HFFc6 (cell line): ENCODE measurements around the gene CBLL1. TPM values are rescaled to one million over a fixed set of nuclear protein-coding genes. Genes with fewer than 3 reads are reported as not detected.

Experiments used
- DNase-seq: peaks from one replicate; pipeline ENCODE4 v3.0.0-alpha.2; 2018
- H3K27ac Mint-ChIP-seq: 2 replicates; pipeline ENCODE4 v1.8.0; 2020; ENCODE audit warnings: mild to moderate bottlenecking, mixed read lengths
- H3K27me3 Mint-ChIP-seq: 2 replicates; pipeline ENCODE4 v1.8.0; 2021; ENCODE audit warnings: mild to moderate bottlenecking, moderate library complexity, mixed read lengths; ENCODE audit not compliant: insufficient read depth
- H3K36me3 Mint-ChIP-seq: 2 replicates; pipeline ENCODE4 v1.8.0; 2021; ENCODE audit warnings: low read depth, mixed read lengths
- H3K4me1 Mint-ChIP-seq: 2 replicates; pipeline ENCODE4 v1.8.0; 2020; ENCODE audit warnings: low read depth, mixed read lengths
- H3K4me3 Mint-ChIP-seq: 2 replicates; pipeline ENCODE4 v1.8.0; 2020; ENCODE audit warnings: mild to moderate bottlenecking, moderate library complexity, mixed read lengths
- H3K9me3 Mint-ChIP-seq: 2 replicates; pipeline ENCODE4 v1.8.0; 2020; ENCODE audit warnings: mild to moderate bottlenecking, mixed read lengths
- CTCF ChIP-seq: fragments of 200-600 bp; sonication (generic); IDR thresholded peaks from 2 replicates; pipeline ENCODE4 v1.5.0; 2021; ENCODE audit warnings: antibody characterized with exemption, mild to moderate bottlenecking
- total RNA-seq, 6 experiments: library from RNA; stranded (reverse); fragmentation: NEBNext Ultra II Directional; extraction: Animal tissue kit (Norgen Biotek cat#: 25700); gene quantifications; 2 replicates in 1 of 6; 3 replicates in 5 of 6; pipeline ENCODE4 v1.2.3, GENCODE V29; 2021

The CBLL1 gene
- total RNA-seq, 6 experiments from 2014 or later, result 20.8 to 25.7 (median 23.5) TPM

DNA sequence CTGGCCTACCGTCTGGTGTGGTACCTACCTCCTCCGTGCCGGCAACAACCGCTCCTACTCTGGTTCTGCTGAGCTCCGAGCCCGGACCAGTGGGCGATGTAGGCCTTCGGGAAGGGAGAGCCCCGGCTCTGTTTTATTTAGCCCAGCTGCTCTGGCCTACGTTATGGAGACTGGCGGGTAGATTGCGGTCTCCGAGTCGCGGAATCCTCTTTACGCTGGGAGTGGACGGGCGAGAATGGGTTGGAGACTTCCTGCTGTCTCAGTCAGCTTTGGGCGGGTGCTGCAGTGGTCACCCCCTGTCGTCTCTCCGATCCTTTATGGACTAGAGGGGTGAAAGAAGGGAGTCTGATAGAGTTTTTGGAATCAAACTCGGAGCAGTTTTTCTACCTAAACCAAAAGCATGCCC lies 406 bp downstream of the CBLL1 start:
- Mint-ChIP-seq H3K4me3 (peak overlapping the region; percentile 96), H3K27ac (peak overlapping the region; percentile 100), H3K27me3 (no peaks in the 10 kb centered on the region; the same call in 1 of the 2 replicates), H3K36me3 (peaks cover 7% of the 10 kb centered on the region; the same call in 1 of the 2 replicates), H3K4me1 (peaks cover 44% of the 10 kb centered on the region), H3K9me3 (no peaks in the 10 kb centered on the region)
- TF ChIP-seq CTCF, result no peak
- no peak for DNase-seq

- Mint-ChIP-seq H3K36me3 (peaks cover 13% of the 10 kb centered on the region; the same call in 1 of the 2 replicates), H3K4me1 (peaks cover 44% of the 10 kb centered on the region), H3K27ac (peak overlapping the region; percentile 49), H3K4me3 (peak overlapping the region; percentile 96), H3K9me3 (no peaks in the 10 kb centered on the region), H3K27me3 (no peaks in the 10 kb centered on the region; the same call in 1 of the 2 replicates)
- TF ChIP-seq CTCF, result no peak
- DNase-seq, result no peak
Measured at GRCh38 chr7:107746006-107746405, 2.1 kb downstream of the CBLL1 start.

GRCh38 chr7:107751113-107751512 lies 7.2 kb downstream of the CBLL1 start:
- TF ChIP-seq CTCF, result no peak
- Mint-ChIP-seq H3K4me1 (peaks cover 17% of the 10 kb centered on the region), H3K4me3 (no peak overlapping the region), H3K36me3 (peaks cover 15% of the 10 kb centered on the region; the same call in 1 of the 2 replicates), H3K27me3 (no peaks in the 10 kb centered on the region), H3K27ac (no peak overlapping the region), H3K9me3 (no peaks in the 10 kb centered on the region)
- DNase-seq, result no peak

DNA sequence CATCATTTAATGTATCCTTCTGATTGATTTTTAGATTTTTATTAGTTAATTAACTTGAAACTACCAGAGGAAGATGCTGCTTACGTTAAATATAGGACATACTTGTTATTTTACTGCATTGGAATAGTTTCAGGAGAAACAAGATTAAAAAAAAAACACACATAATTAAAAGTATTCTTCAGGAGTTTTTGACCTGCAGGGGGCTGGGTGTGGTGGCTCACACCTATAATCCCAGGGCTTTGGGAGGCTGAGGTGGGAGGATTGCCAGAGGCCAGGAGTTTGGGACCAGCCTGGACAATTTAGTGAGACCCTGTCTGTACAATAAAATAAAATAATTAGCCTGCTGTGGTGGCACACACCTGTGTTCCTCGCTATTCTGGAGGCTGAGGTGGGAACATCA lies 10.7 kb downstream of the CBLL1 start:
- H3K27me3 Mint-ChIP-seq, result peaks cover 1% of the 10 kb centered on the region; the same call in 1 of the 2 replicates
- peaks cover 34% of the 10 kb centered on the region for H3K36me3 Mint-ChIP-seq
- H3K9me3 Mint-ChIP-seq, result no peaks in the 10 kb centered on the region
- no peak for DNase-seq
- H3K4me1 Mint-ChIP-seq, result no peaks in the 10 kb centered on the region
- no peak overlapping the region for H3K4me3 Mint-ChIP-seq
- peak; percentile 52 for TF ChIP-seq CTCF
- no peak overlapping the region for H3K27ac Mint-ChIP-seq

GRCh38 chr7:107758667-107759066 lies 14.7 kb downstream of the CBLL1 start:
- Mint-ChIP-seq H3K27ac (no peak overlapping the region), H3K9me3 (no peaks in the 10 kb centered on the region), H3K4me1 (no peaks in the 10 kb centered on the region), H3K4me3 (no peak overlapping the region), H3K27me3 (peaks cover 1% of the 10 kb centered on the region; the same call in 1 of the 2 replicates), H3K36me3 (peaks cover 22% of the 10 kb centered on the region)
- no peak for TF ChIP-seq CTCF
- DNase-seq, result no peak

- DNase-seq, result no peak
- no peak overlapping the region for H3K4me3 Mint-ChIP-seq
- no peaks in the 10 kb centered on the region for H3K9me3 Mint-ChIP-seq
- H3K27me3 Mint-ChIP-seq, result peaks cover 6% of the 10 kb centered on the region
- H3K4me1 Mint-ChIP-seq, result peaks cover 9% of the 10 kb centered on the region
- H3K27ac Mint-ChIP-seq, result no peak overlapping the region
- no peaks in the 10 kb centered on the region for H3K36me3 Mint-ChIP-seq
- no peak for TF ChIP-seq CTCF
Measured at GRCh38 chr7:107767391-107767790, 23.4 kb downstream of the CBLL1 start.
